GM23338 (cell line): Measurements from ENCODE around the gene DGKD. TPM values are rescaled to one million over a fixed set of nuclear protein-coding genes. Genes with fewer than 3 reads are reported as not detected.
A peak's percentile ranks its signal among the peaks of the same experiment; 100 is the strongest.

Source experiments
- ATAC-seq: fragments of 200-7000 bp; cut with Tn5 transposase; 3 replicates; pipeline ENCODE4 v1.9.1; 2020
- DNase-seq: peaks from one replicate; pipeline ENCODE4 v3.0.0-alpha.2; 2015; ENCODE audit warnings: low spot score
- H2AFZ ChIP-seq: fragments of 200-600 bp; sonication (generic); 2 replicates; pipeline ENCODE4 v1.8.0; 2016; ENCODE audit warnings: antibody characterized with exemption, mild to moderate bottlenecking, moderate library complexity
- H3F3A ChIP-seq: fragments of 200-600 bp; sonication (generic); replicated peaks from 2 replicates; pipeline ENCODE4 v1.8.0; 2017; ENCODE audit warnings: antibody characterized with exemption, mixed run types, low read depth
- H3K27ac ChIP-seq: fragments of 200-600 bp; sonication (generic); 2 replicates; pipeline ENCODE4 v1.6.1; 2016; ENCODE audit warnings: low read depth
- H3K27me3 ChIP-seq: fragments of 200-600 bp; sonication (generic); 2 replicates; pipeline ENCODE4 v1.8.0; 2016; ENCODE audit warnings: mild to moderate bottlenecking, mixed run types, moderate library complexity; ENCODE audit not compliant: insufficient read depth
- H3K36me3 ChIP-seq: fragments of 200-600 bp; sonication (generic); 2 replicates; pipeline ENCODE4 v1.8.0; 2016; ENCODE audit warnings: mild to moderate bottlenecking; ENCODE audit not compliant: insufficient read depth
- H3K4me1 ChIP-seq: fragments of 200-600 bp; sonication (generic); 2 replicates; pipeline ENCODE4 v1.8.0; 2016; ENCODE audit warnings: mild to moderate bottlenecking, moderate library complexity; ENCODE audit not compliant: insufficient read depth
- H3K4me2 ChIP-seq: fragments of 200-600 bp; sonication (generic); 2 replicates; pipeline ENCODE4 v1.7.1; 2017; ENCODE audit warnings: mixed run types
- H3K4me3 ChIP-seq: fragments of 200-600 bp; sonication (generic); 2 replicates; pipeline ENCODE4 v1.6.1; 2016; ENCODE audit warnings: mixed run types
- H3K79me2 ChIP-seq: fragments of 200-600 bp; sonication (generic); replicated peaks from 2 replicates; pipeline ENCODE4 v1.8.0; 2017; ENCODE audit warnings: mild to moderate bottlenecking; ENCODE audit not compliant: insufficient read depth
- H3K9me2 ChIP-seq: fragments of 200-600 bp; sonication (generic); 2 replicates; pipeline ENCODE4 v1.8.0; 2017; ENCODE audit not compliant: insufficient read depth
- H4K20me1 ChIP-seq: fragments of 200-600 bp; sonication (generic); replicated peaks from 2 replicates; pipeline ENCODE4 v1.8.0; 2017; ENCODE audit warnings: mild to moderate bottlenecking; ENCODE audit not compliant: insufficient read depth
- H3K27ac Mint-ChIP-seq: 2 replicates; pipeline ENCODE4 v1.8.0; 2020; ENCODE audit warnings: inconsistent platforms, mild to moderate bottlenecking, moderate library complexity, mixed read lengths
- H3K27me3 Mint-ChIP-seq: 3 replicates; pipeline ENCODE4 v1.8.0; 2022; ENCODE audit warnings: low read depth, mild to moderate bottlenecking, moderate library complexity, mixed read lengths, inconsistent platforms; ENCODE audit not compliant: insufficient read depth, poor library complexity
- H3K36me3 Mint-ChIP-seq: 3 replicates; pipeline ENCODE4 v1.8.0; 2021; ENCODE audit warnings: low read depth, mild to moderate bottlenecking, inconsistent platforms, moderate library complexity, mixed read lengths
- H3K4me1 Mint-ChIP-seq: 3 replicates; pipeline ENCODE4 v1.8.0; 2020; ENCODE audit warnings: mild to moderate bottlenecking, inconsistent platforms, mixed read lengths
- H3K4me3 Mint-ChIP-seq: 3 replicates; pipeline ENCODE4 v1.8.0; 2021; ENCODE audit warnings: moderate library complexity, mild to moderate bottlenecking, inconsistent platforms, mixed read lengths
- H3K9me3 Mint-ChIP-seq: 3 replicates; pipeline ENCODE4 v1.8.0; 2020; ENCODE audit warnings: moderate library complexity, mild to moderate bottlenecking, inconsistent platforms, mixed read lengths
- JUNB ChIP-seq: IDR thresholded peaks from one replicate; pipeline ENCODE4 v1.6.1; 2016; ENCODE audit warnings: antibody characterized with exemption; ENCODE audit not compliant: unreplicated experiment
- NANOG ChIP-seq: IDR thresholded peaks from 2 replicates; pipeline ENCODE4 v1.6.1; 2016; ENCODE audit warnings: antibody characterized with exemption, borderline replicate concordance
- POLR2AphosphoS5 ChIP-seq: IDR thresholded peaks from 2 replicates; pipeline ENCODE4 v1.6.1; 2016; ENCODE audit warnings: antibody characterized with exemption, low read depth
- STAT1 ChIP-seq: IDR thresholded peaks from one replicate; pipeline ENCODE4 v1.6.1; 2016; ENCODE audit warnings: antibody characterized with exemption; ENCODE audit not compliant: unreplicated experiment
- polyA plus RNA-seq: library from polyadenylated mRNA; unstranded; fragments of >200 nt; fragmentation: Nextera tagmentation; extraction: Ambion mirVana; gene quantifications from 2 replicates; pipeline ENCODE4 v1.2.1, GENCODE V29; 2016
- total RNA-seq: library from RNA; depleted of rRNA; stranded (reverse); fragments of >200 nt; shearing (Covaris generic); gene quantifications from 2 replicates; pipeline ENCODE4 v1.2.3, GENCODE V29; 2014
- TF ChIP-seq, protein P1 (sequence below): IDR thresholded peaks from 2 replicates; pipeline ENCODE4 v1.6.1; 2016; ENCODE audit warnings: antibody characterized with exemption
- TF ChIP-seq, protein P2 (sequence below), 2 experiments: fragments of 200-600 bp in 1 of 2; sonication (generic) in 1 of 2; conservative IDR thresholded peaks; 2 replicates each; pipeline versions ENCODE4 v1.5.1 to v1.6.1; 2016 to 2017; ENCODE audit warnings: antibody characterized with exemption in 2 of 2, low read depth in 2 of 2, mild to moderate bottlenecking in 2 of 2, moderate library complexity in 1 of 2
- TF ChIP-seq, protein P3 (sequence below): fragments of 250-450 bp; sonication (Bioruptor Pico); IDR thresholded peaks from 2 replicates; pipeline ENCODE4 v1.5.0; 2020; ENCODE audit warnings: mild to moderate bottlenecking, moderate library complexity

The DGKD gene
- total and polyA plus RNA-seq, 2 experiments from 2014 or later: 11.1 to 23.4 TPM

GRCh38 chr2:233312874-233313273 lies 41.4 kb upstream of the DGKD start (continued):
- TF ChIP-seq, protein P1, sequence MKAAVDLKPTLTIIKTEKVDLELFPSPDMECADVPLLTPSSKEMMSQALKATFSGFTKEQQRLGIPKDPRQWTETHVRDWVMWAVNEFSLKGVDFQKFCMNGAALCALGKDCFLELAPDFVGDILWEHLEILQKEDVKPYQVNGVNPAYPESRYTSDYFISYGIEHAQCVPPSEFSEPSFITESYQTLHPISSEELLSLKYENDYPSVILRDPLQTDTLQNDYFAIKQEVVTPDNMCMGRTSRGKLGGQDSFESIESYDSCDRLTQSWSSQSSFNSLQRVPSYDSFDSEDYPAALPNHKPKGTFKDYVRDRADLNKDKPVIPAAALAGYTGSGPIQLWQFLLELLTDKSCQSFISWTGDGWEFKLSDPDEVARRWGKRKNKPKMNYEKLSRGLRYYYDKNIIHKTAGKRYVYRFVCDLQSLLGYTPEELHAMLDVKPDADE: no peak
- TF ChIP-seq POLR2AphosphoS5 (no peak), JUNB (no peak)

- no peaks in the 10 kb centered on the region for H3K36me3 ChIP-seq
- no peaks in the 10 kb centered on the region for H3K79me2 ChIP-seq
- no peak overlapping the region for H3K27ac ChIP-seq
- H3K27me3 ChIP-seq: no peaks in the 10 kb centered on the region
- Mint-ChIP-seq H3K27ac (no peak overlapping the region), H3K36me3 (no peaks in the 10 kb centered on the region), H3K4me3 (no peak overlapping the region), H3K4me1 (no peaks in the 10 kb centered on the region), H3K9me3 (no peaks in the 10 kb centered on the region), H3K27me3 (no peaks in the 10 kb centered on the region)
- peak; percentile 49 for ATAC-seq
- no peak for DNase-seq
- TF ChIP-seq POLR2AphosphoS5 (no peak), STAT1 (no peak), NANOG (no peak)
- TF ChIP-seq, protein P2, sequence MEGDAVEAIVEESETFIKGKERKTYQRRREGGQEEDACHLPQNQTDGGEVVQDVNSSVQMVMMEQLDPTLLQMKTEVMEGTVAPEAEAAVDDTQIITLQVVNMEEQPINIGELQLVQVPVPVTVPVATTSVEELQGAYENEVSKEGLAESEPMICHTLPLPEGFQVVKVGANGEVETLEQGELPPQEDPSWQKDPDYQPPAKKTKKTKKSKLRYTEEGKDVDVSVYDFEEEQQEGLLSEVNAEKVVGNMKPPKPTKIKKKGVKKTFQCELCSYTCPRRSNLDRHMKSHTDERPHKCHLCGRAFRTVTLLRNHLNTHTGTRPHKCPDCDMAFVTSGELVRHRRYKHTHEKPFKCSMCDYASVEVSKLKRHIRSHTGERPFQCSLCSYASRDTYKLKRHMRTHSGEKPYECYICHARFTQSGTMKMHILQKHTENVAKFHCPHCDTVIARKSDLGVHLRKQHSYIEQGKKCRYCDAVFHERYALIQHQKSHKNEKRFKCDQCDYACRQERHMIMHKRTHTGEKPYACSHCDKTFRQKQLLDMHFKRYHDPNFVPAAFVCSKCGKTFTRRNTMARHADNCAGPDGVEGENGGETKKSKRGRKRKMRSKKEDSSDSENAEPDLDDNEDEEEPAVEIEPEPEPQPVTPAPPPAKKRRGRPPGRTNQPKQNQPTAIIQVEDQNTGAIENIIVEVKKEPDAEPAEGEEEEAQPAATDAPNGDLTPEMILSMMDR (conservative IDR thresholded peaks at IDR 0.05; ENCODE audit: low read depth in 2 of 2): 0 out of 4 replicates have a peak, but pooled peaks of 1 of the 2 experiments have one; percentile 3
- TF ChIP-seq, protein P3, sequence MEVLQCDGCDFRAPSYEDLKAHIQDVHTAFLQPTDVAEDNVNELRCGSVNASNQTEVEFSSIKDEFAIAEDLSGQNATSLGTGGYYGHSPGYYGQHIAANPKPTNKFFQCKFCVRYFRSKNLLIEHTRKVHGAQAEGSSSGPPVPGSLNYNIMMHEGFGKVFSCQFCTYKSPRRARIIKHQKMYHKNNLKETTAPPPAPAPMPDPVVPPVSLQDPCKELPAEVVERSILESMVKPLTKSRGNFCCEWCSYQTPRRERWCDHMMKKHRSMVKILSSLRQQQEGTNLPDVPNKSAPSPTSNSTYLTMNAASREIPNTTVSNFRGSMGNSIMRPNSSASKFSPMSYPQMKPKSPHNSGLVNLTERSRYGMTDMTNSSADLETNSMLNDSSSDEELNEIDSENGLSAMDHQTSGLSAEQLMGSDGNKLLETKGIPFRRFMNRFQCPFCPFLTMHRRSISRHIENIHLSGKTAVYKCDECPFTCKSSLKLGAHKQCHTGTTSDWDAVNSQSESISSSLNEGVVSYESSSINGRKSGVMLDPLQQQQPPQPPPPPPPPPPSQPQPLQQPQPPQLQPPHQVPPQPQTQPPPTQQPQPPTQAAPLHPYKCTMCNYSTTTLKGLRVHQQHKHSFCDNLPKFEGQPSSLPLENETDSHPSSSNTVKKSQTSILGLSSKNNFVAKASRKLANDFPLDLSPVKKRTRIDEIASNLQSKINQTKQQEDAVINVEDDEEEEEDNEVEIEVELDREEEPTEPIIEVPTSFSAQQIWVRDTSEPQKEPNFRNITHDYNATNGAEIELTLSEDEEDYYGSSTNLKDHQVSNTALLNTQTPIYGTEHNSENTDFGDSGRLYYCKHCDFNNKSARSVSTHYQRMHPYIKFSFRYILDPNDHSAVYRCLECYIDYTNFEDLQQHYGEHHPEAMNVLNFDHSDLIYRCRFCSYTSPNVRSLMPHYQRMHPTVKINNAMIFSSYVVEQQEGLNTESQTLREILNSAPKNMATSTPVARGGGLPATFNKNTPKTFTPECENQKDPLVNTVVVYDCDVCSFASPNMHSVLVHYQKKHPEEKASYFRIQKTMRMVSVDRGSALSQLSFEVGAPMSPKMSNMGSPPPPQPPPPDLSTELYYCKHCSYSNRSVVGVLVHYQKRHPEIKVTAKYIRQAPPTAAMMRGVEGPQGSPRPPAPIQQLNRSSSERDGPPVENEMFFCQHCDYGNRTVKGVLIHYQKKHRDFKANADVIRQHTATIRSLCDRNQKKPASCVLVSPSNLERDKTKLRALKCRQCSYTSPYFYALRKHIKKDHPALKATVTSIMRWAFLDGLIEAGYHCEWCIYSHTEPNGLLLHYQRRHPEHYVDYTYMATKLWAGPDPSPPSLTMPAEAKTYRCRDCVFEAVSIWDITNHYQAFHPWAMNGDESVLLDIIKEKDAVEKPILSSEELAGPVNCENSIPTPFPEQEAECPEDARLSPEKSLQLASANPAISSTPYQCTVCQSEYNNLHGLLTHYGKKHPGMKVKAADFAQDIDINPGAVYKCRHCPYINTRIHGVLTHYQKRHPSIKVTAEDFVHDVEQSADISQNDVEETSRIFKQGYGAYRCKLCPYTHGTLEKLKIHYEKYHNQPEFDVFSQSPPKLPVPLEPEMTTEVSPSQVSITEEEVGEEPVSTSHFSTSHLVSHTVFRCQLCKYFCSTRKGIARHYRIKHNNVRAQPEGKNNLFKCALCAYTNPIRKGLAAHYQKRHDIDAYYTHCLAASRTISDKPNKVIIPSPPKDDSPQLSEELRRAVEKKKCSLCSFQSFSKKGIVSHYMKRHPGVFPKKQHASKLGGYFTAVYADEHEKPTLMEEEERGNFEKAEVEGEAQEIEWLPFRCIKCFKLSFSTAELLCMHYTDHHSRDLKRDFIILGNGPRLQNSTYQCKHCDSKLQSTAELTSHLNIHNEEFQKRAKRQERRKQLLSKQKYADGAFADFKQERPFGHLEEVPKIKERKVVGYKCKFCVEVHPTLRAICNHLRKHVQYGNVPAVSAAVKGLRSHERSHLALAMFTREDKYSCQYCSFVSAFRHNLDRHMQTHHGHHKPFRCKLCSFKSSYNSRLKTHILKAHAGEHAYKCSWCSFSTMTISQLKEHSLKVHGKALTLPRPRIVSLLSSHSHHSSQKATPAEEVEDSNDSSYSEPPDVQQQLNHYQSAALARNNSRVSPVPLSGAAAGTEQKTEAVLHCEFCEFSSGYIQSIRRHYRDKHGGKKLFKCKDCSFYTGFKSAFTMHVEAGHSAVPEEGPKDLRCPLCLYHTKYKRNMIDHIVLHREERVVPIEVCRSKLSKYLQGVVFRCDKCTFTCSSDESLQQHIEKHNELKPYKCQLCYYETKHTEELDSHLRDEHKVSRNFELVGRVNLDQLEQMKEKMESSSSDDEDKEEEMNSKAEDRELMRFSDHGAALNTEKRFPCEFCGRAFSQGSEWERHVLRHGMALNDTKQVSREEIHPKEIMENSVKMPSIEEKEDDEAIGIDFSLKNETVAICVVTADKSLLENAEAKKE (CRISPR knock-in tag): no peak
- H3K4me1 ChIP-seq: no peaks in the 10 kb centered on the region
- no peak overlapping the region for H3K4me2 ChIP-seq
- H3F3A ChIP-seq: no peaks in the 10 kb centered on the region
- peak overlapping the region; percentile 23; the same call in 1 of the 2 replicates for H2AFZ ChIP-seq
- H3K9me2 ChIP-seq: no peaks in the 10 kb centered on the region
- no peak overlapping the region for H3K4me3 ChIP-seq
- H4K20me1 ChIP-seq: no peaks in the 10 kb centered on the region
Measured at GRCh38 chr2:233314180-233314925, 39.9 kb upstream of the DGKD start.
